HAP-1 (cell line): Measurements from ENCODE around the gene ADGRE2.
"Not testable (repeated sequence)": the region's sequence is repeated elsewhere in the genome, so short reads cannot be mapped to it uniquely, and the experiment has no call there.

Experiments
- DNase-seq, 2 experiments: peaks; one replicate each; pipeline ENCODE4 v3.0.0-alpha.2; 2016 to 2020; ENCODE audit warnings: low spot score in 2 of 2
- H3K27me3 ChIP-seq: fragments of 250-450 bp; sonication (Bioruptor Pico); 2 replicates; pipeline ENCODE4 v1.5.1; 2020; ENCODE audit warnings: low read depth, mild to moderate bottlenecking, moderate library complexity
- H3K36me3 ChIP-seq: fragments of 250-450 bp; sonication (Bioruptor Pico); replicated peaks from 2 replicates; pipeline ENCODE4 v1.5.1; 2020; ENCODE audit warnings: mild to moderate bottlenecking
- H3K4me1 ChIP-seq: fragments of 250-450 bp; sonication (Bioruptor Pico); 2 replicates; pipeline ENCODE4 v1.5.1; 2020; ENCODE audit warnings: mild to moderate bottlenecking
- H3K4me3 ChIP-seq: fragments of 250-450 bp; sonication (Bioruptor Pico); 2 replicates; pipeline ENCODE4 v1.5.1; 2020; ENCODE audit warnings: mild to moderate bottlenecking, moderate library complexity
- H3K9me3 ChIP-seq: fragments of 250-450 bp; sonication (Bioruptor Pico); 2 replicates; pipeline ENCODE4 v1.5.1; 2020; ENCODE audit warnings: mild to moderate bottlenecking, moderate library complexity
- in situ Hi-C: fragments of 300-500 bp; cut with MboI; formaldehyde crosslinking; loops from 3 replicates; pipeline ENCODE4 v1.14.3; 2020; ENCODE audit warnings: low sequenced_read_pairs, inconsistent platforms, mixed read lengths

ADGRE2 gene

DNA sequence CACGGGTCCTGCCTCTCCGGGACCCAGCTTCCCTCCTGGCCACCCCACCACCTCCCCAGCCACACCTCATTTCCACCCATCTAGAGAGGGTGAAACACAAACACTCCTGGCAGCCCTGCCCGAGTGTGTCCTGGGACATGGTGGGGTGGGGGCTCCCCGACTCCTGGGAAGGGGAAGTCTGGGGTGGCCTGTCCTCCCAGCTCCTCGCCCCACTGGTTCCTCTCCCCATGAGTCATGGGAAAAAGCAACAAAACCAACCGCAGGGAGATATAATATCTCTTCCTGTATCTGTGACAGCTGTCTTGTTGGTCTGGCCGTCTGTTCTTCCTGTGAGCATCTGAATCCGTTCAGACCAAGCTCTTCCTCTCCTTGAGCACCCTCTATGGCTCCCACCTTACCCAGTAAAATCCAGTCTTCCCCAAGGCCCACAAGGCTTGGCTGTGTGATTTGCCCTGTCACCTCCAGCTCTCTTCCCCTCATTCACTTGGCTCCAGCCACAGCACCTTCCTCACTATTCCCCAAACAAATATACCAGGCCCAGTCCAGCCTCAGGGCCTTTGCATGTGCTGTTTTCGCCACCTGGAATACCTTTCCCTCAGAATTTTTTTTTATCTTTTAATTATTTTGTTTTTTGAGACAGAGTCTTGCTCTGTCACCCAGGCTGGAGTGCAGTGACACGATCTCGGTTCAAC lies 6.9 kb upstream of the ADGRE2 start:
- H3K4me1 ChIP-seq, in situ Hi-C loops, H3K9me3 ChIP-seq, DNase-seq, H3K27me3 ChIP-seq, H3K4me3 ChIP-seq, H3K36me3 ChIP-seq: not testable (repeated sequence)

DNA sequence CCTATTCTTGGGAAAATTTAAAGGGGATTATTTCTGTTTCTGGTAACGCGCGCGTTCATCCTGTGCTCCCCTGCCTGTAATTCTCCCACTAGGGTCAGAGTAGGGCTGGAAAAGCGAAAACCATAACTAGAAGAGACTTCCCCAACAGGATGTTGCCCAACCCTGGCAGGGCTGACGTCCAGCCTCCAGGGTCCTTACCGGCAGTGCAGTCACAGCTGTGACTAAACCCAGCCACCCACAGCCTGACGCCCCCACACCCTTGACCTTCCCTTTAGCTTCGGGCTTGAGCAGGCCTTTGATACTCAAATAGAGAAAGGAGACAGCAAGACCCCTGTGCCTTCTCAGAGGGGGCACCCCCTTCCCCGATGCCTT lies 6.4 kb upstream of the ADGRE2 start:
- H3K4me3 ChIP-seq, in situ Hi-C loops, DNase-seq, H3K4me1 ChIP-seq, H3K36me3 ChIP-seq, H3K27me3 ChIP-seq, H3K9me3 ChIP-seq: not testable (repeated sequence)

DNA sequence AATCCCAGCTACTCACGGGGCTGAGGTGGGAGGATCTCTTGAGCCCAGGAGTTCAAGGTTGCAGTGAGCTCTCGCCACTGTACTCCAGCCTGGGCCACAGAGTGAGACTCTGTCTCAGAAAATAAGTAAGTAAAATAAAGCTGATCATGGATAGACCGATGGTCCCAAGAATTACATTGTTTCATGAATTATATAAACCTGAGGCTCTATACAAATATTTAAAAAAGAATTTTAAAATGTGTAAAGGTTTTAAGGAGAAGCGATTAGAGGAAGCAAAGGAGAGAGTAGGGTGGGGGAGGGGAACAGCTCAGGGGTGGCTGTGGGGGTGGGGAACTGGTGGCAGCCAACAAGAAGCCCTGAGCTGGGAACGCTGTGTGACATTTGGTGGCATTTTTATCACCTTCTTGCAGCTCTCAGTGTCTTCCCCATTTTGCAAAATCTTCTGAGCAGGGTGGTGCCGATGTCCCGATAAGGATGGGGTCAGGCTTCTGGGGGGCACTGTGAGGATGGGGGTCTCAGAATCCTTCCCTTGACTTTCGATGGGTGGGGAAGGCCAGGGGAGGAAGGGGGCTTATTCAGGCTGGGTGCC lies 5.1 kb upstream of the ADGRE2 start:
- in situ Hi-C loops, H3K9me3 ChIP-seq, DNase-seq, H3K36me3 ChIP-seq, H3K4me1 ChIP-seq, H3K4me3 ChIP-seq, H3K27me3 ChIP-seq: not testable (repeated sequence)

DNA sequence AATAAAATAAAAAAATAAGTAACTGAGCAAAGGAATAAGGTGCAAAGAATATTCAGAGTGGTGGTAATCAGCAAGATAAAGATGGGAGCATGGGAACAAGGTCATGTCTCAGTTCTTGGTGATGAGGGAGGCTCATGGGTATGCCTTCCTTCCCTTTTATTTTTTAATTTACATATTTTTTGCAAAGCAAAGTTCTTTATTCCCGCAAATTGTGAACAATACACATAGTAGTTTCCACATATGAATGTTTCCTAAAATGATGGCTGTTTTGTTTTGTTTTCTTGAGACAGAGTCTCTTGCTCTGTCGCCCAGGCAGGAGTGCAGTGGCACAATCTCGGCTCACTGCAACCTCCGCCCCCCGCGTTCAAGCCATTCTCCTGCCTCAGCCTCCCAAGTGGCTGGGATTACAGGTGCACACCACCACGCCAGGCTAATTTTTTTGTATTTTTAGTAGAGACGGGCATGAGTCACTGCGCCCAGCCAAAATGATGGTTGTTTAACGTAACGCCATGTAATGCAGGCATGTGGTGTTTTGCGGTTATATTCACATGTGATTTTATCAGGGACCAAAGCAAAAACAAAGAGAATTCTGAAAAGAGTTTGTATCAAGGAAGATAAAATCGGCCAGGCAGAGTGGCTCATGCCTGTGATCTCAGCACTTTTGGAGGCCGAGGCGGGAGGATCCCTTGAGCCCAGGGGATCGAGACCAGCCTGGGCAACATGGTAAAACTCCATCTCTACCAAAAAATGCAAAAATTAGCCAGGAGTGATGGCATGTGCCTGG lies 4.5 kb upstream of the ADGRE2 start:
- DNase-seq: no peak
- Histone ChIP-seq H3K4me3 (no peak overlapping the region), H3K9me3 (no peaks in the 10 kb centered on the region), H3K4me1 (no peaks in the 10 kb centered on the region), H3K36me3 (no peaks in the 10 kb centered on the region), H3K27me3 (no peaks in the 10 kb centered on the region)
- in situ Hi-C loops: no loop called here

DNA sequence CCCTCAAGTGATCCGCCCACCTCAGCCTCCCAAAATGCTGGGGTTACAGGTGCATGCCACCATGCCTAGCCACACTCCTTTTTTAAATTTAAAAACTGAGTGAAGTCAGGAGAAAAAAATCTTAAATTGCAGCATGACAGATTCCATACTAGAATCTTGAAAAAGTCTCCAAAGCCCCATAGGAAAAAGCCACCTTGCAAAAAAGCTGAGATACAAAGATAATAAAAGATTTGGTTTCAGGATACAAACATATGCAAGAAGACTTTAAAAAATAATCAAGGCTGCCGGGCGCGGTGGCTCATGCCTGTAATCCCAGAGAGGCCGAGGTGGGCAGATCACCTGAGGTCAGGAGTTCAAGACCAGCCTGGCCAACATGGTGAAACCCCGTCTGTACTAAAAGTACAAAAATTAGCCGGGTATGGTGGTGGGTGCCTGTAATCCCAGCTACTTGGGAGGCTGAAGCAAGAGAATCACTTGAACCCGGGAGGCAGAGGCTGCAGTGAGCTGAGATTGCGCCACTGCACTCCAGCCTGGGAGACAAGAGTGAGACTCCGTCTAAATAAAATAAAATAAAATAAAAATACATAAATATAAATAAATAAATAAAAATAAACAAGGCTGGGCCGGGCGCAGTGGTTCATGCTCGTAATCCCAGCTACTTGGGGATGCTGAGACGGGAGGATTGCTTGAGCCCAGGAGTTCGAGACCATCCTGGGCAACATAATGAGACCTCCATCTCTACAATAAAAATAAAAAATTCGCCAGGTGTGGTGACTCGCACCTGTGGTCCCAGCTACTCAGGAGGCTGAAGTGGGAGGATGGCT lies 3.6 kb upstream of the ADGRE2 start:
- in situ Hi-C loops, H3K27me3 ChIP-seq, DNase-seq, H3K4me1 ChIP-seq, H3K4me3 ChIP-seq, H3K36me3 ChIP-seq, H3K9me3 ChIP-seq: not testable (repeated sequence)

DNA sequence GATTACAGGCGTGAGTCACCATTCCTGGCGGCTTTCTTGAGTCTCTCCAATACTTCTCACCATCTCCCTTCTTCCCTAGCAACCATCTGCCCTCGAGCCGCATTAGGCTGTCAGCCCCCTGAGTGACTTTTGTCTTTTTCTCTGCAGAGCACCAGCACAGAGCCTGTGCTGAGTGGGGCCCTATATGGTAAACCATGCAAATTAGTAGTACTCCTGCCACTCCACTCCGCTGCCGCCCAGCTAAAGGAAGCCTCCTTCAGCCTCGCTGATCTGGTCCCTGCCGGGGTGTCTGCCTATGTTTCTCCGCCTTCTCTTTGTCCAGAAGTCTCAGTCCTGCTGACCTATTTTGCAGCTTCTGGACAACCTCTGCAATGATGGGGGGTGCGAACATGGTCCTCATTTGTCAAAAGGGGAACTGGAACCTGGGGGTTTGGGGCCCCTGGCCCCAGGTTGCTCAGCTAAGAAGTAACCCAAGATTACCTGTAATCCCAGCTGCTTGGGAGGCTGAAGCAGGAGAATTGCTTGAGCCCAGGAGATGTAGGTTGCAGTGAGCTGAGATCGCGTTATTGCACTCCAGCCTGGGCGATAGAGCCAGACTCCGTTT lies 2.4 kb upstream of the ADGRE2 start:
- H3K27me3 ChIP-seq, H3K4me1 ChIP-seq, H3K4me3 ChIP-seq, in situ Hi-C loops, DNase-seq, H3K36me3 ChIP-seq, H3K9me3 ChIP-seq: not testable (repeated sequence)

DNA sequence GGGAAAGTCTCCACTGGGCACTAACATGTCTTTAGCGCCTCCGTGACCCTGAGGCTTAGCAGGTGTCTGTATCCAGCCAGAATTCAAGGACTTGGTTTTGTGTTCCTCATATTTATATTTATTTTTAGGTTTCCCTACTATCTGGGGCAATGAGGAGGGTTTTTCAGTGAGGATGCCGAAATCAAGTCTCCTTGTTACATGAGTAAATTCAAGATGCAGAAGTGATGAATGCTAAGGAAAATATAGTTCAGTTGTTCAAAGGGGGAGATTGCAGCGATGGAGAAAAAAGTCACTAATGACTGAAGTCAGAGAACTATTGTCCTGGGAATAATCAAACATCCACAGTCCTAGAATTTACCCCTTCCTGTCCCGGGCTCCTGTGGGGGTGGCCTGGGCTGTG lies 791 bp upstream of the ADGRE2 start:
- Histone ChIP-seq H3K27me3 (0 out of 2 replicates have a peak, but pooled peaks cover 7% of the 10 kb centered on the region), H3K9me3 (no peaks in the 10 kb centered on the region), H3K4me3 (no peak overlapping the region), H3K4me1 (no peaks in the 10 kb centered on the region), H3K36me3 (no peaks in the 10 kb centered on the region)
- in situ Hi-C loops: no loop called here
- no peak for DNase-seq

DNA sequence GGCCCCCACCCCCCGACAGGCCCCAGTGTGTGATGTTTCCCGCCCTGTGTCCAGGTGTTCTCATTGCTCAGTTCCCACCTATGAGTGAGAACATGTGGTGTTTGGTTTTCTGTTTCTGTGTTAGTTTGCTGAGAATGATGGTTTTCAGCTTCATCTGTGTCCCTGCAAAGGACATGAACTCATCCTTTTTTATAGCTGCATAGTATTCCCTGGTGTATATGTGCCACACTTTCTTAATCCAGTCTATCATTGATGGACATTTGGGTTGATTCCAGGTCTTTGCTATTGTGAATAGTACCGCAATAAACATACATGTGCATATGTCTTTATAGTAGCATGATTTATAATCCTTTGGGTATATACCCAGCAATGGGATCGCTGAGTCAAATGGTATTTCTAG lies 715 bp downstream of the ADGRE2 start:
- H3K36me3 ChIP-seq, H3K4me3 ChIP-seq, in situ Hi-C loops, H3K27me3 ChIP-seq, H3K9me3 ChIP-seq, H3K4me1 ChIP-seq, DNase-seq: not testable (repeated sequence)

DNA sequence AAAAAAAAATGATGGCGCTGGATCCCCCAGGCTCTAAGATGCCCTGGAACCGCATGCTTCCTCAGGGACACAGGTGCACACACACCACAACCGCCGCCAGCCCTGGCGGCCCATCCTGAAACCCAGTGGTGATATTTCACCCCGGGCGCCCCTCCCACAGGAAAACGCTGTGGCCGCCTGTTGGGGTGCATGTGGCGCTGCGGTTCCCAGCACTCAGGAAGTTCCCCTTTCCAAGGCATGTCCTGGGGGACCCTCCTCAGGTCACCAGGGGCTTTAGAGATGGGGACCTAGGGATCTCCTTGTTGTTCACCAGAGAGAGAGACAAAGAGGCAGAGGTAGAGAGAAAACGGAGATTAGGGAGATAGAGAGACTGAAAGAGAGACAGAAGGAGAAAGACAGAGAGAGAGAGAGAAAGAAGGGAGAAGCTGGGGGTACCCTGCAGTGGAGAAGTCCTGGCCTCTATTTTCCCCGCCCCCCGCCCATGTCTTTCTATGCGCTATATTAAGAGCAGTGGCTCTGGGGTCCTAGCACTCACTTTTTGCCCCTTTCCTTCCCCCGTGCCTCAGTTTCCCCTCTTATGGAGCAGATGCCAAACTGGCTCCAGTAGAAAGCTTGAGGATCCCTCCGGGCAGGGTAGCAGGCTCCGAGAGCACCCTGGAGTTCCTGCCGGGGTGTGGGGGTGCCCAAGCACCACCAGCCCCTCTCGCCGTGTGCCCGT lies 2.3 kb downstream of the ADGRE2 start:
- DNase-seq: no peak
- in situ Hi-C loops: no loop called here
- Histone ChIP-seq H3K4me3 (peak overlapping the region; percentile 29), H3K9me3 (no peaks in the 10 kb centered on the region), H3K36me3 (no peaks in the 10 kb centered on the region), H3K27me3 (0 out of 2 replicates have a peak, but pooled peaks cover 7% of the 10 kb centered on the region), H3K4me1 (no peaks in the 10 kb centered on the region)

DNA sequence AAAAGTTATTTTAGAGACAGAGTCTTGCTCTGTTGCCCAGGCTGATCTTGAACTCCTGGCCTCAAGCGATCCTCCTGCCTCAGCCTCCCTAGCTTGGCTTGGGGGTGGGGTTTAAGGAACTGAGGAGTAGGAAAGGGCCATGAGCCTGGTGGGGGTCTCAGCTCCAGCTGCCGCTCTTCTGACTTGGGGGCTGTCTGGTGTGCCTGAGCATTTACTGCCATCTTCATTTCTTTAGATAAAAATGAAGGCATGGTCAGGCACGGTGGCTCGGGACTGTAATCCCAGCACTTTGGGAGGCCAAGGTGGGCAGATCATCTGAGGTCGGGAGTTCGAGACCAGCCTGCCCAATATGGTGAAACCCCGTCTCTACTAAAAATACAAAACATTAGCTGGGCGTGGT lies 3.0 kb downstream of the ADGRE2 start:
- H3K36me3 ChIP-seq, H3K27me3 ChIP-seq, in situ Hi-C loops, DNase-seq, H3K4me1 ChIP-seq, H3K9me3 ChIP-seq: not testable (repeated sequence)
- peak overlapping the region; percentile 29; the same call in 1 of the 2 replicates for H3K4me3 ChIP-seq

DNA sequence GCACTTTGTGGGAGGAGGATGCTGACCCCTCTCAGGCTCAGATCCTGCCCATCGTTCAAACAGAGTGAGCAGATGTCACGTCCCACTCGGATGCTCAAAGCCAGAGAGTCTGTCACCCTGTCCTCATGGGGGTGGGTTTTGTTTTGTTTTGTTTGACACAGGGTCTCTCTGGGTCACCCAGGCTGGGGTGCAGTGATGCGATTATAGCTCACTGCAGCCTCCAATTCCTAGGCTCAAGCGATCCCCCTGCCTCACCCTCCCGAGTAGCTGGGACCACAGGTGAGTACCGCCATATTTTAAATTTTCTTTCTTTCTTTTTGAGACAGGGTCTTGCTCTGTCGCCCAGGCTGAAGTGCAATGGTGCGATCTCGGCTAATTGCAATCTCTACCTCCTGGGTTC lies 4.0 kb downstream of the ADGRE2 start:
- H3K36me3 ChIP-seq: no peaks in the 10 kb centered on the region
- no peak for DNase-seq
- 0 out of 2 replicates have a peak, but pooled peaks cover 7% of the 10 kb centered on the region for H3K27me3 ChIP-seq
- in situ Hi-C loops: no loop called here
- no peak overlapping the region for H3K4me3 ChIP-seq
- no peaks in the 10 kb centered on the region for H3K9me3 ChIP-seq
- no peaks in the 10 kb centered on the region for H3K4me1 ChIP-seq

DNA sequence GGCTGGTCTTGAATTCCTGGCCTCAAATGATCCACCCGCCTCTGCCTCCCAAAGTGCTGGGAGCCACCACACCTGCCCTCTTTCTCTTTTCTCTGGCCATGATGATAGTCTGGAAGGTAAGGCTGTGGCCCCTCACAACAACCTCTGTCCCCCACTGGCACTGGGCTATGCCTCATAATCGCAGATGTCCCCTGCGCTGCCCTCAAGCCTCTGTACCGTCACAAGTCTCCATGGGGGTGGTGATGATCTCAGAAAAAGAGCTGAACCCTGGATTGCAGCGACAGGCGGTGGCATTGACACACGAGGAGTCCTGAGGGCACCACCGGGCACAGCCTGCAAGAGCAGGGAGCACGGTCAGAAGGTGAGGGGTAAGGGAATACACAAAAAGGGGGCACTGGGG lies 4.6 kb downstream of the ADGRE2 start:
- DNase-seq, H3K4me1 ChIP-seq, in situ Hi-C loops, H3K27me3 ChIP-seq, H3K36me3 ChIP-seq, H3K4me3 ChIP-seq, H3K9me3 ChIP-seq: not testable (repeated sequence)

DNA sequence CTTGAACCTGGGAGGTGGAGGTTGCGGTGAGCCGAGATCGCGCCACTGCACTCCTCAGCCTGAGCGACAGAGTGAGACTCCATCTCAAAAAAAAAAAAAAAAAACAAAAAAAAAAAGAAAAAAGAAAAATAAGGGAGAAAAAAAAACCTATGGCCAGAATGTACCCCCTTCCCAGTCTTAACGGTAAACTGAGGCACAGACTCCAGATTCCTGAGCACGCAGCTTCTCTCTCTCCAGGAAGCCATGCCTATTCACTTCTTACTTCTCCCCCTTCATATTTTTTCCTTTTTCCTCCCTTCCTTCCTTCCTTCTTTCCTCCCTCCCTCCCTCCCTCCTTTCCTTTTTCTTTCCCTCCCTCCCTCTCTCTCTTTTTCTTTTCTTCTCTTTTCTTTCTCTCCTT lies 5.4 kb downstream of the ADGRE2 start:
- no peak for DNase-seq
- H3K4me3 ChIP-seq: no peak overlapping the region
- H3K27me3 ChIP-seq: 0 out of 2 replicates have a peak, but pooled peaks cover 7% of the 10 kb centered on the region
- no peaks in the 10 kb centered on the region for H3K36me3 ChIP-seq
- in situ Hi-C loops: no loop called here
- no peaks in the 10 kb centered on the region for H3K4me1 ChIP-seq
- no peaks in the 10 kb centered on the region for H3K9me3 ChIP-seq
